HPDE6-E6E7 (cell line): ENCODE data around the gene DPAGT1.

Experiments
- DNase-seq: peaks from one replicate; pipeline ENCODE4 v3.0.0; 2011; ENCODE audit warnings: missing footprints; ENCODE audit errors: extremely low spot score

The DPAGT1 gene

GRCh38 chr11:119057000-119057769, 44.5 kb downstream of the DPAGT1 start, which contains the start of gene HYOU1:
Gene HYOU1 (minus strand): TSS chr11:119057205. CDS start chr11:119056160, 1,045 bp downstream.
- peak; percentile 96 for DNase-seq

GRCh38 chr11:119056421-119056999, 45.1 kb downstream of the DPAGT1 start:
- DNase-seq: peak; percentile 67

- peak; percentile 16 for DNase-seq
Observed at GRCh38 chr11:119055901-119056300, 45.8 kb downstream of the DPAGT1 start.

GRCh38 chr11:119054418-119054817, 47.2 kb downstream of the DPAGT1 start:
- DNase-seq: no peak

- DNase-seq: no peak
Observed at GRCh38 chr11:119052163-119052814, 49.4 kb downstream of the DPAGT1 start.

- DNase-seq: no peak
Observed at GRCh38 chr11:119051440-119052162, 50.1 kb downstream of the DPAGT1 start.

GRCh38 chr11:119049081-119049480, 52.6 kb downstream of the DPAGT1 start:
- no peak for DNase-seq

GRCh38 chr11:119048644-119049043, 53.0 kb downstream of the DPAGT1 start:
- DNase-seq: no peak

GRCh38 chr11:119047205-119047604, 54.4 kb downstream of the DPAGT1 start:
- no peak for DNase-seq
